H1 (cell line): ENCODE data around the gene NELFA. TPM values are rescaled to one million over a fixed set of nuclear protein-coding genes. Genes with fewer than 3 reads are reported as not detected.

Source experiments
- EGR1 ChIP-seq: IDR thresholded peaks from 2 replicates; pipeline ENCODE4 v1.6.1; 2011; ENCODE audit warnings: low read depth, low read length, borderline replicate concordance
- EP300 ChIP-seq, 2 experiments: IDR thresholded peaks; 1 replicate in 1 of 2; 2 replicates in 1 of 2; pipeline ENCODE4 v1.6.1; 2011 to 2012; ENCODE audit warnings: low read depth in 2 of 2, low read length in 2 of 2, mild to moderate bottlenecking in 2 of 2, borderline replicate concordance in 1 of 2, inconsistent platforms in 1 of 2, moderate library complexity in 1 of 2
- JUND ChIP-seq: IDR thresholded peaks from 2 replicates; pipeline ENCODE4 v1.6.1; 2011; ENCODE audit warnings: mild to moderate bottlenecking, improper control_type of control experiment, low read length
- KDM4A ChIP-seq: IDR thresholded peaks from one replicate; pipeline ENCODE4 v1.7.1; 2012; ENCODE audit warnings: low read depth, mild to moderate bottlenecking, moderate library complexity, low read length, inconsistent platforms; ENCODE audit not compliant: severe bottlenecking
- RFX5 ChIP-seq: IDR thresholded peaks from 2 replicates; pipeline ENCODE4 v1.6.1; 2011; ENCODE audit warnings: low read depth, low read length, improper control_type of control experiment, borderline replicate concordance
- SP2 ChIP-seq: IDR thresholded peaks from 2 replicates; pipeline ENCODE4 v1.6.1; 2012; ENCODE audit warnings: mild to moderate bottlenecking, low read length, inconsistent platforms
- polyA plus RNA-seq, 7 experiments: library from polyadenylated mRNA; depleted of rRNA in 3 of 7; stranded (reverse) in 5 of 7; unstranded in 2 of 7; fragments of >200 nt in 5 of 7; fragments of 200-250 nt in 2 of 7; gene quantifications; 1 replicate in 5 of 7; 2 replicates in 1 of 7; 4 replicates in 1 of 7; pipeline versions ENCODE4 v1.2.1 to v1.2.3, GENCODE V29; 2011 to 2013; ENCODE audit warnings: missing spikeins in 2 of 7, mixed read lengths in 2 of 7
- total RNA-seq: library from RNA; stranded (reverse); fragmentation: NEBNext Ultra II Directional; extraction: Animal tissue kit (Norgen Biotek cat#: 25700); gene quantifications from 2 replicates; pipeline ENCODE4 v1.2.1, GENCODE V29; 2021
- TF ChIP-seq, protein P1 (sequence below), 3 experiments: IDR thresholded peaks; 1 replicate in 2 of 3; 2 replicates in 1 of 3; pipeline versions ENCODE4 v1.5.1 to v1.6.1; 2011; ENCODE audit warnings: low read length in 3 of 3, mild to moderate bottlenecking in 3 of 3, inconsistent platforms in 2 of 3, low read depth in 1 of 3, moderate library complexity in 1 of 3; ENCODE audit not compliant: insufficient read depth in 1 of 3; ENCODE audit errors: control extremely low read depth in 1 of 3
- TF ChIP-seq, protein P2 (sequence below): IDR thresholded peaks from 2 replicates; pipeline ENCODE4 v1.6.1; 2012; ENCODE audit warnings: inconsistent platforms

NELFA gene
- total and polyA plus RNA-seq, 2 of the 8 experiments (the other 6 are each of a cell fraction or from before 2014, with no cell fraction given): 41.8 to 57.5 TPM

DNA sequence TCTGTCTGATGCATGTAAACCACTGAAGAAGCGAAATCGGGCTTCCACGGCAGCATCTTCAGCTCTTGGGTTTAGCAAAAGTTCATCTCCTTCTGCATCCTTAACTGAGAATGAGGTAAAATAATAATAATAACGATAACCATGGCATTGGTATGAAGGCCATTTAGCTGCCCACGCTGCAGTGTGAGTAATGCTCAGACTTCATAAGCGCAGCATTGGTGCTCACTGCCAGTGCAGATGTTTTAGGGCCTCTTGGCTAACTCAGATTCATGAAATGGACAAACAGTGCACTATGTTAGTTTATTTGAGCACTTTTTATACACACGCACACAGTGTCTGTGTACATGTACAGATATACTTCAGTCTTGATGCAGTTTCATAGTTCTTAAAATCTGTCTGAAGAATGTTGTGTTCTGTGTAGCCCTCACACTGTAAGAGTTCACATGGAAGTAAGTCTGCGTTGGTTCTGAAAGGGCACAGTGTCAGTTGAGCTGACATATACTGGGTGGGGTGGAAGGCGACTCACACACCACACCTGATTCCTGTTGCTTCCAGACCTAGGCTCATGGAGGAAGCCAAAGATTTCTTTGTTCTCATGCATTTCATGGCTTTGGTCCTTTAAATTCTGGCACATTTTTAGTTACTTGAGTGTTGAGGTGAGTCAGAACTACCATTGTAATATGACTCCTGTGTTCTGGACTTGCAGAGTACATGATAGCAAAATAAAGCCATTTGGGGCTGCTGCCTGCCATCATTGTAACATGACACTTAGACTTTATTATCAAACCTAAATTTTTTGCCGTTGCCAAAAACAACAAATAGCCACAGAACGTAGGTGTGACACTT is 68.9 kb downstream of the NELFA start (continued):
- TF ChIP-seq, protein P1, sequence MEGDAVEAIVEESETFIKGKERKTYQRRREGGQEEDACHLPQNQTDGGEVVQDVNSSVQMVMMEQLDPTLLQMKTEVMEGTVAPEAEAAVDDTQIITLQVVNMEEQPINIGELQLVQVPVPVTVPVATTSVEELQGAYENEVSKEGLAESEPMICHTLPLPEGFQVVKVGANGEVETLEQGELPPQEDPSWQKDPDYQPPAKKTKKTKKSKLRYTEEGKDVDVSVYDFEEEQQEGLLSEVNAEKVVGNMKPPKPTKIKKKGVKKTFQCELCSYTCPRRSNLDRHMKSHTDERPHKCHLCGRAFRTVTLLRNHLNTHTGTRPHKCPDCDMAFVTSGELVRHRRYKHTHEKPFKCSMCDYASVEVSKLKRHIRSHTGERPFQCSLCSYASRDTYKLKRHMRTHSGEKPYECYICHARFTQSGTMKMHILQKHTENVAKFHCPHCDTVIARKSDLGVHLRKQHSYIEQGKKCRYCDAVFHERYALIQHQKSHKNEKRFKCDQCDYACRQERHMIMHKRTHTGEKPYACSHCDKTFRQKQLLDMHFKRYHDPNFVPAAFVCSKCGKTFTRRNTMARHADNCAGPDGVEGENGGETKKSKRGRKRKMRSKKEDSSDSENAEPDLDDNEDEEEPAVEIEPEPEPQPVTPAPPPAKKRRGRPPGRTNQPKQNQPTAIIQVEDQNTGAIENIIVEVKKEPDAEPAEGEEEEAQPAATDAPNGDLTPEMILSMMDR (IDR thresholded peaks at IDR 0.05; ENCODE audit: control extremely low read depth in 1 of 3, insufficient read depth in 1 of 3, low read depth in 1 of 3, low read length in 3 of 3): no peak
- TF ChIP-seq EGR1: no peak
- TF ChIP-seq JUND: no peak
- no peak for TF ChIP-seq EP300 (IDR thresholded peaks at IDR 0.05; ENCODE audit: borderline replicate concordance in 1 of 2, low read depth in 2 of 2, low read length in 2 of 2)
- TF ChIP-seq SP2: no peak
- TF ChIP-seq, protein P2, sequence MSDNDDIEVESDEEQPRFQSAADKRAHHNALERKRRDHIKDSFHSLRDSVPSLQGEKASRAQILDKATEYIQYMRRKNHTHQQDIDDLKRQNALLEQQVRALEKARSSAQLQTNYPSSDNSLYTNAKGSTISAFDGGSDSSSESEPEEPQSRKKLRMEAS: no peak
- TF ChIP-seq KDM4A: no peak
- no peak for TF ChIP-seq RFX5
